Gastroesophageal sphincter (tissue), 4 donors: ENCODE measurements around the gene PCDH9. TPM values are rescaled to one million over a fixed set of nuclear protein-coding genes. Genes with fewer than 3 reads are reported as not detected.

Experiments used
- ATAC-seq: fragments of 150-250 bp; one replicate; pipeline ENCODE4 v1.9.1; 2016; ENCODE audit warnings: mild to moderate bottlenecking, moderate library complexity
- H3K27ac ChIP-seq, 4 donors: fragments of 200-600 bp; sonication (generic) in 3 of 4; 1 replicate in 3 of 4; 2 replicates in 1 of 4; pipeline ENCODE4 v1.5.1; 2016 to 2019
- H3K27me3 ChIP-seq: fragments of 200-600 bp; sonication (generic); one replicate; pipeline ENCODE4 v1.5.1; 2019
- H3K36me3 ChIP-seq, 2 donors: fragments of 200-600 bp; sonication (generic); one replicate each; pipeline ENCODE4 v1.5.1; 2019; ENCODE audit warnings: control low read depth in 1 of 2
- H3K4me1 ChIP-seq, 3 donors: fragments of 200-600 bp; sonication (generic); 1 replicate in 2 of 3; 2 replicates in 1 of 3; pipeline ENCODE4 v1.5.1; 2016 to 2019; ENCODE audit warnings: control low read depth in 2 of 3
- H3K4me3 ChIP-seq, 2 donors: fragments of 200-600 bp; sonication (generic); one replicate each; pipeline ENCODE4 v1.5.1; 2019; ENCODE audit warnings: mild to moderate bottlenecking in 1 of 2, moderate library complexity in 1 of 2
- H3K9me3 ChIP-seq, 3 donors: fragments of 200-600 bp; sonication (generic); one replicate each; pipeline ENCODE4 v1.5.1; 2017 to 2019; ENCODE audit warnings: control low read depth in 2 of 3
- CTCF ChIP-seq, 4 experiments: fragments of 200-600 bp in 2 of 4; fragments of 450-650 bp in 2 of 4; sonication (generic) in 1 of 4; IDR thresholded peaks; one replicate each; pipeline ENCODE4 v1.5.1; 2017 to 2019; ENCODE audit warnings: antibody characterized with exemption in 4 of 4, mild to moderate bottlenecking in 2 of 4, moderate library complexity in 2 of 4
- EP300 ChIP-seq: sonication (generic); formaldehyde crosslinking; IDR thresholded peaks from one replicate; pipeline ENCODE4 v1.6.1; 2017; ENCODE audit warnings: antibody characterized with exemption, mild to moderate bottlenecking
- POLR2A ChIP-seq, 2 donors: fragments of 450-650 bp; IDR thresholded peaks; one replicate each; pipeline ENCODE4 v1.6.1; 2017; ENCODE audit warnings: antibody characterized with exemption in 2 of 2, mild to moderate bottlenecking in 2 of 2, moderate library complexity in 1 of 2
- POLR2AphosphoS5 ChIP-seq: sonication (generic); formaldehyde crosslinking; IDR thresholded peaks from one replicate; pipeline ENCODE4 v1.6.1; 2017; ENCODE audit warnings: antibody characterized with exemption
- WGBS, 2 donors: methylation state at CpG; one replicate each; pipeline ENCODE4 v1.1.5; 2018; ENCODE audit warnings: low coverage in 1 of 2; 5-methylcytosine and 5-hydroxymethylcytosine counted together
- total RNA-seq, 4 donors: library from RNA; depleted of rRNA; stranded (reverse); fragments of >200 nt; gene quantifications; one replicate each; pipeline ENCODE4 v1.1.0, GENCODE V29; 2016

Gene PCDH9
- total RNA-seq, 4 donors from 2014 or later: 52.9 to 141 (median 56.5) TPM

- H3K4me1 ChIP-seq: peaks cover 0 to 32% (median 0%) of the 10 kb centered on the region in 3 donors
- 60 to 68% methylated on average over 2 of the region's 2 CpGs for WGBS, 2 donors
- no peaks in the 10 kb centered on the region for H3K27me3 ChIP-seq
- H3K36me3 ChIP-seq: no peaks in the 10 kb centered on the region
- TF ChIP-seq POLR2AphosphoS5 (no peak), POLR2A (IDR thresholded peaks at IDR 0.05) (no peak), CTCF (IDR thresholded peaks at IDR 0.05) (no peak), EP300 (no peak)
- no peak overlapping the region for H3K27ac ChIP-seq
- no peaks in the 10 kb centered on the region for H3K9me3 ChIP-seq
- no peak for ATAC-seq
- no peak overlapping the region for H3K4me3 ChIP-seq
Observed at GRCh38 chr13:67083519-67083918, 146.6 kb downstream of the PCDH9 start.

- H3K27me3 ChIP-seq: no peaks in the 10 kb centered on the region
- H3K36me3 ChIP-seq: no peaks in the 10 kb centered on the region
- no peak overlapping the region for H3K4me3 ChIP-seq
- WGBS, 2 donors: 93 to 94% methylated on average over 2 of the region's 2 CpGs
- ATAC-seq: no peak
- TF ChIP-seq POLR2A (IDR thresholded peaks at IDR 0.05): no peak
- no peak for TF ChIP-seq POLR2AphosphoS5
- no peak for TF ChIP-seq CTCF (IDR thresholded peaks at IDR 0.05)
- no peak for TF ChIP-seq EP300
- no peaks in the 10 kb centered on the region for H3K9me3 ChIP-seq
- peaks cover 0 to 9% (median 0%) of the 10 kb centered on the region in 3 donors for H3K4me1 ChIP-seq
- no peak overlapping the region for H3K27ac ChIP-seq
Observed at GRCh38 chr13:67080351-67080750, 149.8 kb downstream of the PCDH9 start.

- TF ChIP-seq POLR2AphosphoS5: no peak
- TF ChIP-seq EP300: no peak
- no peak for TF ChIP-seq CTCF (IDR thresholded peaks at IDR 0.05)
- TF ChIP-seq POLR2A (IDR thresholded peaks at IDR 0.05): no peak
- no peaks in the 10 kb centered on the region for H3K4me1 ChIP-seq
- H3K36me3 ChIP-seq: no peaks in the 10 kb centered on the region
- no peak for ATAC-seq
- H3K27ac ChIP-seq: no peak overlapping the region
- WGBS, 2 donors: 93 to 100% methylated on average over 1 to 5 of the region's 5 CpGs
- H3K27me3 ChIP-seq: no peaks in the 10 kb centered on the region
- H3K4me3 ChIP-seq: no peak overlapping the region
- no peaks in the 10 kb centered on the region for H3K9me3 ChIP-seq
Observed at GRCh38 chr13:67078062-67078461, 152.1 kb downstream of the PCDH9 start.

- no peaks in the 10 kb centered on the region for H3K27me3 ChIP-seq
- no peak for TF ChIP-seq POLR2A (IDR thresholded peaks at IDR 0.05)
- TF ChIP-seq POLR2AphosphoS5: no peak
- TF ChIP-seq CTCF (IDR thresholded peaks at IDR 0.05): no peak
- TF ChIP-seq EP300: no peak
- no peak overlapping the region for H3K4me3 ChIP-seq
- no peaks in the 10 kb centered on the region for H3K9me3 ChIP-seq
- no peak for ATAC-seq
- H3K4me1 ChIP-seq: no peaks in the 10 kb centered on the region
- no peaks in the 10 kb centered on the region for H3K36me3 ChIP-seq
- no peak overlapping the region for H3K27ac ChIP-seq
Observed at GRCh38 chr13:67077132-67077531, 153.0 kb downstream of the PCDH9 start.

- no peak overlapping the region for H3K4me3 ChIP-seq
- no peak for ATAC-seq
- no peaks in the 10 kb centered on the region for H3K27me3 ChIP-seq
- TF ChIP-seq EP300: no peak
- TF ChIP-seq POLR2A (IDR thresholded peaks at IDR 0.05): no peak
- TF ChIP-seq POLR2AphosphoS5: no peak
- no peak for TF ChIP-seq CTCF (IDR thresholded peaks at IDR 0.05)
- 65 to 69% methylated on average over 3 of the region's 3 CpGs for WGBS, 2 donors
- no peak overlapping the region for H3K27ac ChIP-seq
- H3K9me3 ChIP-seq: no peaks in the 10 kb centered on the region
- no peaks in the 10 kb centered on the region for H3K4me1 ChIP-seq
- H3K36me3 ChIP-seq: no peaks in the 10 kb centered on the region
Observed at GRCh38 chr13:67076378-67076777, 153.8 kb downstream of the PCDH9 start.
